Aorta (tissue), 5 donors: ENCODE results near the gene FOXJ3. TPM values are rescaled to one million over a fixed set of nuclear protein-coding genes. Genes with fewer than 3 reads are reported as not detected.

Source experiments
- ATAC-seq: fragments of 200-7000 bp; cut with Tn5 transposase; one replicate; pipeline ENCODE4 v1.9.1; 2022; ENCODE audit warnings: moderate library complexity; ENCODE audit not compliant: low FRiP score
- DNase-seq, 2 donors: peaks; one replicate each; pipeline ENCODE4 v3.0.0-alpha.2; 2020
- H3K27ac ChIP-seq, 2 donors: one replicate each; pipeline ENCODE4 v1.5.1; 2013; ENCODE audit warnings: low read length in 2 of 2, mild to moderate bottlenecking in 2 of 2, moderate library complexity in 2 of 2, control low read depth in 1 of 2, inconsistent platforms in 1 of 2, low read depth in 1 of 2
- H3K27me3 ChIP-seq, 2 donors: one replicate each; pipeline ENCODE4 v1.6.1; 2013; ENCODE audit warnings: control low read depth in 1 of 2, low read length in 1 of 2, mild to moderate bottlenecking in 1 of 2, moderate library complexity in 1 of 2; ENCODE audit not compliant: insufficient read depth in 2 of 2, control insufficient read depth in 1 of 2
- H3K36me3 ChIP-seq, 2 donors: one replicate each; pipeline ENCODE4 v1.6.1; 2013; ENCODE audit warnings: control low read depth in 1 of 2, low read length in 1 of 2, mild to moderate bottlenecking in 1 of 2; ENCODE audit not compliant: insufficient read depth in 2 of 2, control insufficient read depth in 1 of 2
- H3K4me1 ChIP-seq, 2 donors: one replicate each; pipeline ENCODE4 v1.6.1; 2013; ENCODE audit warnings: low read length in 2 of 2, control low read depth in 1 of 2, mild to moderate bottlenecking in 1 of 2, moderate library complexity in 1 of 2; ENCODE audit not compliant: insufficient read depth in 2 of 2, control insufficient read depth in 1 of 2
- H3K4me3 ChIP-seq, 2 donors: one replicate each; pipeline ENCODE4 v1.5.1; 2013; ENCODE audit warnings: low read length in 2 of 2, control low read depth in 1 of 2, mild to moderate bottlenecking in 1 of 2
- H3K9me3 ChIP-seq: one replicate; pipeline ENCODE4 v1.6.1; 2013; ENCODE audit warnings: mild to moderate bottlenecking, low read length; ENCODE audit not compliant: control insufficient read depth
- WGBS, 2 donors: extraction: QIAGEN DNeasy Blood & Tissue Kit; methylation state at CpG; one replicate each; pipeline ENCODE4 v1.1.7; 2013; 5-methylcytosine and 5-hydroxymethylcytosine counted together
- intact Hi-C, 2 donors: fragments of 100-400 bp; cut with DNase I; formaldehyde crosslinking; loops; one replicate each; pipeline versions ENCODE4 v1.14.2 to v1.15.0; 2022
- polyA plus RNA-seq, 2 donors: library from polyadenylated mRNA; stranded (reverse); fragments of 200-250 nt; gene quantifications; one replicate each; pipeline ENCODE4 v1.2.3, GENCODE V29; 2013
- total RNA-seq, 2 donors: library from RNA; stranded (reverse); fragmentation: NEBNext Ultra II Directional; extraction: Animal tissue kit (Norgen Biotek cat#: 25700); gene quantifications; one replicate each; pipeline ENCODE4 v1.2.1, GENCODE V29; 2021
- donor health status: healthy with polysubstance abuse.
- donor health status: Bipolar disorder and iron deficiency.
- donor health status: DM: no; HTN: no; CAD: no.
- donor health status: DM: no; HTN: no; CAD: no.
- donor health status: DM: yes; HTN: yes; CAD: no.

Gene FOXJ3
- total and polyA plus RNA-seq, 4 donors = 9.6 to 64.2 (median 30.7) TPM

GRCh38 chr1:42178249-42178648 lies 156.8 kb downstream of the FOXJ3 start:
- intact Hi-C loops = loop anchor here in 1 of 2 donors (10.0 kb wide), 1 partner anchor 157 kb away; the partner anchor contains the start of gene FOXJ3

GRCh38 chr1:42177541-42177981 lies 157.5 kb downstream of the FOXJ3 start:
- Histone ChIP-seq H3K4me3 (no peak overlapping the region), H3K4me1 (peaks cover 2 to 5% of the 10 kb centered on the region in 2 donors), H3K27ac (no peak overlapping the region), H3K9me3 (no peaks in the 10 kb centered on the region), H3K27me3 (no peaks in the 10 kb centered on the region), H3K36me3 (peaks cover 0 to 1% of the 10 kb centered on the region in 2 donors)
- DNase-seq = peak; percentile 60 to 75
- intact Hi-C loops = loop anchor here in 1 of 2 donors (10.0 kb wide), 1 partner anchor 157 kb away; the partner anchor contains the start of gene FOXJ3
- peak; percentile 65 for ATAC-seq
- 32 to 38% methylated on average over 6 of the region's 6 CpGs for whole genome bisulfite sequencing, 2 donors

More at GRCh38 chr1:42178249-42178648, 156.8 kb downstream of the FOXJ3 start:
- ATAC-seq (no peak), DNase-seq (no peak)
- Histone ChIP-seq H3K4me3 (no peak overlapping the region), H3K9me3 (no peaks in the 10 kb centered on the region), H3K36me3 (peaks cover 0 to 1% of the 10 kb centered on the region in 2 donors), H3K27me3 (no peaks in the 10 kb centered on the region), H3K27ac (no peak overlapping the region), H3K4me1 (peaks cover 2 to 5% of the 10 kb centered on the region in 2 donors)
- 46 to 52% methylated on average over 3 of the region's 3 CpGs for WGBS, 2 donors

GRCh38 chr1:42176902-42177519 lies 158.0 kb downstream of the FOXJ3 start:
- Histone ChIP-seq H3K9me3 (no peaks in the 10 kb centered on the region), H3K4me1 (peaks cover 2 to 5% of the 10 kb centered on the region in 2 donors), H3K27me3 (no peaks in the 10 kb centered on the region), H3K4me3 (no peak overlapping the region), H3K36me3 (peaks cover 0 to 1% of the 10 kb centered on the region in 2 donors), H3K27ac (no peak overlapping the region)
- intact Hi-C loops = loop anchor here in 1 of 2 donors (10.0 kb wide), 1 partner anchor 158 kb away; the partner anchor contains the start of gene FOXJ3
- WGBS, 2 donors = 83 to 86% methylated on average over 4 of the region's 4 CpGs
- ATAC-seq = no peak
- DNase-seq = no peak

- Histone ChIP-seq H3K36me3 (no peaks in the 10 kb centered on the region), H3K27ac (no peak overlapping the region), H3K27me3 (no peaks in the 10 kb centered on the region), H3K4me1 (peaks cover 0 to 5% of the 10 kb centered on the region in 2 donors), H3K4me3 (no peak overlapping the region), H3K9me3 (no peaks in the 10 kb centered on the region)
- no peak for DNase-seq
- intact Hi-C loops = loop anchor here in 1 of 2 donors (10.0 kb wide), 1 partner anchor 159 kb away; the partner anchor contains the start of gene FOXJ3
- no peak for ATAC-seq
- WGBS, 2 donors = 92 to 93% methylated on average over 7 of the region's 7 CpGs
Measured at GRCh38 chr1:42175314-42176054, 159.6 kb downstream of the FOXJ3 start.

- WGBS, 2 donors = 91 to 93% methylated on average over 8 of the region's 8 CpGs
- DNase-seq (no peak), ATAC-seq (no peak)
- no peak overlapping the region for H3K4me3 ChIP-seq
- no peaks in the 10 kb centered on the region for H3K9me3 ChIP-seq
- H3K27ac ChIP-seq = no peak overlapping the region
- no peaks in the 10 kb centered on the region for H3K27me3 ChIP-seq
- H3K4me1 ChIP-seq = no peaks in the 10 kb centered on the region
- intact Hi-C loops = loop anchor here (1.0 to 10.0 kb wide), 3 partner anchors 161 to 602 kb away; partner anchors contain the start of gene FOXJ3 (in 1 of the 2)
- H3K36me3 ChIP-seq = no peaks in the 10 kb centered on the region
Measured at GRCh38 chr1:42173961-42174735, 160.9 kb downstream of the FOXJ3 start.

GRCh38 chr1:42173155-42173933 lies 161.7 kb downstream of the FOXJ3 start:
- peak; percentile 60 to 84 for DNase-seq
- Histone ChIP-seq H3K4me3 (no peak overlapping the region), H3K27me3 (no peaks in the 10 kb centered on the region), H3K36me3 (no peaks in the 10 kb centered on the region), H3K9me3 (no peaks in the 10 kb centered on the region), H3K27ac (no peak overlapping the region), H3K4me1 (no peaks in the 10 kb centered on the region)
- intact Hi-C loops = loop anchor here (1.0 to 10.0 kb wide), 3 partner anchors 161 to 601 kb away; partner anchors contain the start of gene FOXJ3 (in 1 of the 2)
- ATAC-seq = peak; percentile 77
- 23 to 25% methylated on average over 9 of the region's 9 CpGs for WGBS, 2 donors

- Histone ChIP-seq H3K27me3 (no peaks in the 10 kb centered on the region), H3K4me1 (no peaks in the 10 kb centered on the region), H3K9me3 (no peaks in the 10 kb centered on the region), H3K36me3 (no peaks in the 10 kb centered on the region), H3K27ac (no peak overlapping the region), H3K4me3 (no peak overlapping the region)
- intact Hi-C loops = loop anchor here (1.0 to 10.0 kb wide), 3 partner anchors 162 to 600 kb away; partner anchors contain the start of gene FOXJ3 (in 1 of the 2)
- no peak for DNase-seq
- WGBS, 2 donors = 55% methylated on average over 15 of the region's 15 CpGs
- ATAC-seq = no peak
Measured at GRCh38 chr1:42172381-42173133, 162.5 kb downstream of the FOXJ3 start.
